Measurements from ENCODE around the gene PRKCE. TPM values are rescaled to one million over a fixed set of nuclear protein-coding genes. Genes with fewer than 3 reads are reported as not detected.
A peak's percentile ranks its signal among the peaks of the same experiment; 100 is the strongest.

PRKCE gene
- total RNA-seq, 1 donor from 2014 or later = 12.0 TPM

- no peak for TF ChIP-seq CTCF (IDR thresholded peaks at IDR 0.05)
- no peak for DNase-seq (ENCODE audit: low spot score)
- H3K9me3 Mint-ChIP-seq (ENCODE audit: low read depth) = no peaks in the 10 kb centered on the region
- no peaks in the 10 kb centered on the region for H3K27me3 Mint-ChIP-seq (ENCODE audit: low read depth)
- H3K4me1 Mint-ChIP-seq (ENCODE audit: low read depth) = peaks cover 50% of the 10 kb centered on the region
- H3K4me3 Mint-ChIP-seq (ENCODE audit: unreplicated experiment) = no peak overlapping the region
- H3K27ac Mint-ChIP-seq (ENCODE audit: unreplicated experiment) = no peak overlapping the region
- no peaks in the 10 kb centered on the region for H3K36me3 Mint-ChIP-seq (ENCODE audit: low read depth)
Observed at GRCh38 chr2:45814488-45814887, 163.0 kb downstream of the PRKCE start.

- H3K4me3 Mint-ChIP-seq (ENCODE audit: unreplicated experiment) = no peak overlapping the region
- H3K9me3 Mint-ChIP-seq (ENCODE audit: low read depth) = no peaks in the 10 kb centered on the region
- H3K27me3 Mint-ChIP-seq (ENCODE audit: low read depth) = no peaks in the 10 kb centered on the region
- TF ChIP-seq CTCF (IDR thresholded peaks at IDR 0.05) = no peak
- no peaks in the 10 kb centered on the region for H3K36me3 Mint-ChIP-seq (ENCODE audit: low read depth)
- peaks cover 54% of the 10 kb centered on the region for H3K4me1 Mint-ChIP-seq (ENCODE audit: low read depth)
- H3K27ac Mint-ChIP-seq (ENCODE audit: unreplicated experiment) = no peak overlapping the region
- no peak for DNase-seq (ENCODE audit: low spot score)
Observed at GRCh38 chr2:45814951-45815621, 163.6 kb downstream of the PRKCE start.

GRCh38 chr2:45816272-45816671 lies 164.8 kb downstream of the PRKCE start:
- no peak for TF ChIP-seq CTCF (IDR thresholded peaks at IDR 0.05)
- H3K27me3 Mint-ChIP-seq (ENCODE audit: low read depth) = no peaks in the 10 kb centered on the region
- DNase-seq (ENCODE audit: low spot score) = no peak
- H3K36me3 Mint-ChIP-seq (ENCODE audit: low read depth) = no peaks in the 10 kb centered on the region
- H3K27ac Mint-ChIP-seq (ENCODE audit: unreplicated experiment) = peak overlapping the region; percentile 59
- H3K4me3 Mint-ChIP-seq (ENCODE audit: unreplicated experiment) = no peak overlapping the region
- peaks cover 65% of the 10 kb centered on the region for H3K4me1 Mint-ChIP-seq (ENCODE audit: low read depth)
- no peaks in the 10 kb centered on the region for H3K9me3 Mint-ChIP-seq (ENCODE audit: low read depth)

- no peak for TF ChIP-seq CTCF (IDR thresholded peaks at IDR 0.05)
- H3K27ac Mint-ChIP-seq (ENCODE audit: unreplicated experiment) = no peak overlapping the region
- H3K4me1 Mint-ChIP-seq (ENCODE audit: low read depth) = peaks cover 68% of the 10 kb centered on the region
- H3K27me3 Mint-ChIP-seq (ENCODE audit: low read depth) = no peaks in the 10 kb centered on the region
- H3K36me3 Mint-ChIP-seq (ENCODE audit: low read depth) = no peaks in the 10 kb centered on the region
- H3K9me3 Mint-ChIP-seq (ENCODE audit: low read depth) = no peaks in the 10 kb centered on the region
- DNase-seq (ENCODE audit: low spot score) = no peak
- no peak overlapping the region for H3K4me3 Mint-ChIP-seq (ENCODE audit: unreplicated experiment)
Observed at GRCh38 chr2:45818591-45818990, 167.1 kb downstream of the PRKCE start.

- Mint-ChIP-seq H3K27ac (ENCODE audit: unreplicated experiment) (no peak overlapping the region), H3K4me3 (ENCODE audit: unreplicated experiment) (no peak overlapping the region), H3K36me3 (ENCODE audit: low read depth) (no peaks in the 10 kb centered on the region), H3K27me3 (ENCODE audit: low read depth) (no peaks in the 10 kb centered on the region), H3K9me3 (ENCODE audit: low read depth) (no peaks in the 10 kb centered on the region), H3K4me1 (ENCODE audit: low read depth) (peaks cover 62% of the 10 kb centered on the region)
- TF ChIP-seq CTCF (IDR thresholded peaks at IDR 0.05) = no peak
- no peak for DNase-seq (ENCODE audit: low spot score)
Observed at GRCh38 chr2:45820048-45820447, 168.6 kb downstream of the PRKCE start.
